Endothelial cell of umbilical vein (primary cell): Measurements from ENCODE around the gene FMN1. TPM values are rescaled to one million over a fixed set of nuclear protein-coding genes. Genes with fewer than 3 reads are reported as not detected.

Source experiments
- BruUV-seq: library from RNA; stranded (reverse); fragments of 400-500 nt; replicated peaks from 2 replicates; lab custom pipeline; 2021; lab: Mats Ljungman, UMichigan
- CTCF ChIA-PET: fragments of 300-600, 350-600 bp; sonication (Branson Sonifier 250); formaldehyde crosslinking; loops from one replicate; lab custom pipeline; 2021; ENCODE audit warnings: antibody characterized with exemption, inconsistent platforms; lab: Charles Lee
- POLR2A ChIA-PET: fragments of 300-600, 350-600 bp; sonication (Branson Sonifier 250); formaldehyde crosslinking; loops from one replicate; lab custom pipeline; 2021; ENCODE audit warnings: antibody characterized with exemption, inconsistent platforms; lab: Charles Lee
- DNase-seq: peaks from one replicate; pipeline ENCODE4 v3.0.0-alpha.2; 2011; ENCODE audit warnings: low read depth, low spot score
- FAIRE-seq: peaks from 2 replicates; lab custom pipeline; 2011; peaks lifted over from hg19 to GRCh38; lab: Jason Lieb, UNC
- H2AFZ ChIP-seq: 2 replicates; pipeline ENCODE4 v1.6.0; 2012; ENCODE audit warnings: low read depth, low read length, control low read depth, inconsistent platforms
- H3K27ac ChIP-seq: 2 replicates; pipeline ENCODE4 v1.5.1; 2011; ENCODE audit warnings: low read depth, mild to moderate bottlenecking, control low read depth, low read length, moderate library complexity; ENCODE audit not compliant: insufficient read depth
- H3K27me3 ChIP-seq, 2 experiments: 2 replicates each; pipeline versions ENCODE4 v1.6.0 to v1.6.1; 2011; ENCODE audit warnings: low read length in 2 of 2, mixed read lengths in 1 of 2; ENCODE audit not compliant: control insufficient read depth in 2 of 2, insufficient read depth in 2 of 2
- H3K36me3 ChIP-seq, 2 experiments: 2 replicates in 1 of 2; 3 replicates in 1 of 2; pipeline ENCODE4 v1.5.1; 2011; ENCODE audit warnings: low read length in 2 of 2, mild to moderate bottlenecking in 1 of 2, moderate library complexity in 1 of 2; ENCODE audit not compliant: control insufficient read depth in 2 of 2, insufficient read depth in 2 of 2; ENCODE audit errors: extremely low read depth in 1 of 2
- H3K4me1 ChIP-seq: 3 replicates; pipeline ENCODE4 v1.5.1; 2011; ENCODE audit warnings: mild to moderate bottlenecking, low read length; ENCODE audit not compliant: control insufficient read depth, insufficient read depth; ENCODE audit errors: extremely low read depth
- H3K4me2 ChIP-seq: 2 replicates; pipeline ENCODE4 v1.6.1; 2011; ENCODE audit warnings: low read length, control low read depth, mixed read lengths; ENCODE audit not compliant: insufficient read depth
- H3K4me3 ChIP-seq, 3 experiments: fragments of 200-600 bp in 1 of 3; sonication (generic), shearing (Covaris generic) in 1 of 3; replicated peaks in 1 of 3; 2 replicates each; pipeline ENCODE4 v1.5.1; 2011 to 2016; ENCODE audit warnings: control low read depth in 3 of 3, low read length in 3 of 3, mild to moderate bottlenecking in 2 of 3, inconsistent platforms in 1 of 3, low read depth in 1 of 3, moderate library complexity in 1 of 3; ENCODE audit not compliant: insufficient read depth in 1 of 3
- H3K79me2 ChIP-seq: 2 replicates; pipeline ENCODE4 v1.6.0; 2012; ENCODE audit warnings: low read length, inconsistent platforms; ENCODE audit not compliant: control insufficient read depth, insufficient read depth
- H3K9ac ChIP-seq: replicated peaks from 2 replicates; pipeline ENCODE3; 2011; ENCODE audit warnings: low read length, control low read depth; ENCODE audit not compliant: insufficient read depth; ENCODE audit errors: extremely low read depth
- H3K9me1 ChIP-seq: replicated peaks from 3 replicates; pipeline ENCODE4 v1.6.0; 2011; ENCODE audit warnings: mild to moderate bottlenecking, low read length; ENCODE audit not compliant: control insufficient read depth, insufficient read depth; ENCODE audit errors: extremely low read depth
- H3K9me3 ChIP-seq: replicated peaks from 2 replicates; pipeline ENCODE4 v1.5.1; 2012; ENCODE audit warnings: low read length, inconsistent platforms; ENCODE audit not compliant: control insufficient read depth, insufficient read depth
- H4K20me1 ChIP-seq: replicated peaks from 2 replicates; pipeline ENCODE3; 2011; ENCODE audit warnings: mild to moderate bottlenecking, low read length; ENCODE audit not compliant: control insufficient read depth, insufficient read depth; ENCODE audit errors: extremely low read depth
- EZH2 ChIP-seq: IDR thresholded peaks from 2 replicates; pipeline ENCODE4 v1.6.1; 2012; ENCODE audit warnings: borderline replicate concordance, low read depth, mild to moderate bottlenecking, moderate library complexity, low read length, inconsistent platforms; ENCODE audit not compliant: severe bottlenecking
- FOS ChIP-seq: IDR thresholded peaks from 2 replicates; pipeline ENCODE4 v1.6.1; 2011; ENCODE audit warnings: mild to moderate bottlenecking, low read length, moderate library complexity, borderline replicate concordance; ENCODE audit not compliant: insufficient read depth
- GATA2 ChIP-seq: IDR thresholded peaks from 2 replicates; pipeline ENCODE4 v1.7.0; 2011; ENCODE audit warnings: low read depth, mild to moderate bottlenecking, moderate library complexity, mixed read lengths, low read length; ENCODE audit not compliant: insufficient read length, insufficient read depth
- JUN ChIP-seq: IDR thresholded peaks from 2 replicates; pipeline ENCODE4 v1.6.1; 2011; ENCODE audit warnings: borderline replicate concordance, low read depth; ENCODE audit not compliant: insufficient read length, insufficient read depth
- MYC ChIP-seq: IDR thresholded peaks from one replicate; pipeline ENCODE4 v1.6.1; 2011; ENCODE audit warnings: mild to moderate bottlenecking, low read depth, low read length
- POLR2A ChIP-seq: IDR thresholded peaks from 2 replicates; pipeline ENCODE4 v1.6.1; 2012; ENCODE audit warnings: low read depth, mild to moderate bottlenecking, control low read depth, low read length
- POLR2AphosphoS5 ChIP-seq: IDR thresholded peaks from 2 replicates; pipeline ENCODE4 v1.6.1; 2012; ENCODE audit warnings: low read depth, mild to moderate bottlenecking, control low read depth, low read length, moderate library complexity; ENCODE audit not compliant: insufficient read depth
- dilution Hi-C: fragments of 300-500 bp; cut with MboI; formaldehyde crosslinking; loops from one replicate; pipeline ENCODE4 v1.15.0; 2019; ENCODE audit warnings: low sequenced_read_pairs; ENCODE audit not compliant: extremely low pct_ligation_motif_present
- intact Hi-C: fragments of 100-400 bp; cut with micrococcal nuclease; formaldehyde crosslinking; loops from one replicate; pipeline ENCODE4 v1.10.0; 2022
- polyA plus RNA-seq, 4 experiments: library from polyadenylated mRNA; depleted of rRNA in 3 of 4; stranded (reverse) in 3 of 4; unstranded in 1 of 4; fragments of >200 nt; gene quantifications; 2 replicates each; pipeline versions ENCODE4 v1.2.1 to v1.2.3, GENCODE V29; 2011 to 2012; ENCODE audit warnings: missing spikeins in 1 of 4
- total RNA-seq: library from RNA; stranded (reverse); gene quantifications from 2 replicates; pipeline ENCODE4 v1.2.3, GENCODE V29; 2021
- TF ChIP-seq, protein P1 (sequence below): IDR thresholded peaks from 2 replicates; pipeline ENCODE4 v1.6.1; 2011; ENCODE audit not compliant: insufficient read depth, insufficient read length
- TF ChIP-seq, protein P2 (sequence below), 2 donors: IDR thresholded peaks; 1 replicate in 1 of 2; 2 replicates in 1 of 2; pipeline ENCODE4 v1.5.1; 2011; ENCODE audit warnings: low read length in 2 of 2, mild to moderate bottlenecking in 2 of 2, moderate library complexity in 2 of 2, control low read depth in 1 of 2, inconsistent platforms in 1 of 2, low read depth in 1 of 2; ENCODE audit not compliant: insufficient read depth in 1 of 2; ENCODE audit errors: extremely low read depth in 1 of 2

The FMN1 gene
- total and polyA plus RNA-seq, 2 donors (not counting 3 experiments of a cell fraction or from before 2014, with no cell fraction given): 0.01 to 0.29 TPM

- FAIRE-seq (no peak), DNase-seq (no peak)
- H2AFZ ChIP-seq: no peak overlapping the region
- H3K27me3 ChIP-seq: peaks cover 5 to 6% of the 10 kb centered on the region in 2 experiments
- no peak overlapping the region for H3K27ac ChIP-seq
- H3K36me3 ChIP-seq: no peaks in the 10 kb centered on the region
- H3K9ac ChIP-seq: no peak overlapping the region
- BruUV-seq: no TSS peak
- H3K9me1 ChIP-seq: no peaks in the 10 kb centered on the region
- intact Hi-C loops (no loop called here), dilution Hi-C loops (no loop called here)
- no peak overlapping the region for H3K4me3 ChIP-seq
- H4K20me1 ChIP-seq: no peaks in the 10 kb centered on the region
- H3K9me3 ChIP-seq: no peaks in the 10 kb centered on the region
- no peaks in the 10 kb centered on the region for H3K79me2 ChIP-seq
- POLR2A ChIA-PET: no interaction called here
- CTCF ChIA-PET: interaction anchor here (0.8 kb wide), 1 partner anchor 92 kb away, joined by 3 read pairs; no protein-coding TSS in a partner anchor
- H3K4me2 ChIP-seq: no peak overlapping the region
- H3K4me1 ChIP-seq: peaks cover 4% of the 10 kb centered on the region
- TF ChIP-seq GATA2: no peak
- TF ChIP-seq, protein P1, sequence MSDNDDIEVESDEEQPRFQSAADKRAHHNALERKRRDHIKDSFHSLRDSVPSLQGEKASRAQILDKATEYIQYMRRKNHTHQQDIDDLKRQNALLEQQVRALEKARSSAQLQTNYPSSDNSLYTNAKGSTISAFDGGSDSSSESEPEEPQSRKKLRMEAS: no peak
- TF ChIP-seq, protein P2, sequence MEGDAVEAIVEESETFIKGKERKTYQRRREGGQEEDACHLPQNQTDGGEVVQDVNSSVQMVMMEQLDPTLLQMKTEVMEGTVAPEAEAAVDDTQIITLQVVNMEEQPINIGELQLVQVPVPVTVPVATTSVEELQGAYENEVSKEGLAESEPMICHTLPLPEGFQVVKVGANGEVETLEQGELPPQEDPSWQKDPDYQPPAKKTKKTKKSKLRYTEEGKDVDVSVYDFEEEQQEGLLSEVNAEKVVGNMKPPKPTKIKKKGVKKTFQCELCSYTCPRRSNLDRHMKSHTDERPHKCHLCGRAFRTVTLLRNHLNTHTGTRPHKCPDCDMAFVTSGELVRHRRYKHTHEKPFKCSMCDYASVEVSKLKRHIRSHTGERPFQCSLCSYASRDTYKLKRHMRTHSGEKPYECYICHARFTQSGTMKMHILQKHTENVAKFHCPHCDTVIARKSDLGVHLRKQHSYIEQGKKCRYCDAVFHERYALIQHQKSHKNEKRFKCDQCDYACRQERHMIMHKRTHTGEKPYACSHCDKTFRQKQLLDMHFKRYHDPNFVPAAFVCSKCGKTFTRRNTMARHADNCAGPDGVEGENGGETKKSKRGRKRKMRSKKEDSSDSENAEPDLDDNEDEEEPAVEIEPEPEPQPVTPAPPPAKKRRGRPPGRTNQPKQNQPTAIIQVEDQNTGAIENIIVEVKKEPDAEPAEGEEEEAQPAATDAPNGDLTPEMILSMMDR (IDR thresholded peaks at IDR 0.05; ENCODE audit: extremely low read depth in 1 of 2, insufficient read depth in 1 of 2, low read depth in 1 of 2, low read length in 2 of 2): no peak
- no peak for TF ChIP-seq POLR2A
- no peak for TF ChIP-seq POLR2AphosphoS5
- no peak for TF ChIP-seq JUN
- TF ChIP-seq EZH2: no peak
- TF ChIP-seq MYC: no peak
- TF ChIP-seq FOS: no peak
These were observed 5.9 kb upstream of the FMN1 start for GRCh38 chr15:33200444-33200843.
